GM18505 (cell line): Measurements from ENCODE around the gene MRPL55.

Experiments used
- ATAC-seq: cut with Tn5 transposase; IDR thresholded peaks from one replicate; pipeline ENCODE4 v1.9.1; 2021; ENCODE audit not compliant: unreplicated experiment
- POLR2A ChIP-seq: IDR thresholded peaks from 4 replicates; pipeline ENCODE4 v1.6.1; 2011; ENCODE audit warnings: borderline replicate concordance; ENCODE audit not compliant: insufficient read depth, insufficient read length; ENCODE audit errors: extremely low read depth

MRPL55 gene

DNA sequence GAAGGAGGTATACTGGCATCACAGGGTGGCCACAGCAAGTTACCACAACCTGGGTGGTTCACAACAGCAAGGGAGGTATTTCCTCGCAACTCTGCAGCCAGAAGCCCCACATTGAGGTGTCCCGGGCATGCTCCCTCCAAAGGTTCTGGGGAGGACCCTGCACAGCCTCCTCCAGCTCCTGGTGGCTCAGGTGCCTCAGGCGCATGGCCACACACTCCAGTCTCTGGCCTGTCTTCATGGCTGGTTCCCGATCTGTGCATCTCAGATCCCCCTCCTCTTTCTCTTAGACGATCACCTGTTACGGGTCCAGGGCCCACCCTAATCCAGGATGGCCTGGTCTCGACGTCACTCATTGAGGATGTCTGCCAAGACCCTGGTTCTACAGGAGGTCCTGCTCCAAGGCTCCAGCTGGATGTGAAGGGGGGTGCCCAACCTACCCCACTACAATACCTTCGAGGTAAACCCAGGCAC, 33.3 kb downstream of the MRPL55 start:
- no peak for TF ChIP-seq POLR2A
- no peak for ATAC-seq

DNA sequence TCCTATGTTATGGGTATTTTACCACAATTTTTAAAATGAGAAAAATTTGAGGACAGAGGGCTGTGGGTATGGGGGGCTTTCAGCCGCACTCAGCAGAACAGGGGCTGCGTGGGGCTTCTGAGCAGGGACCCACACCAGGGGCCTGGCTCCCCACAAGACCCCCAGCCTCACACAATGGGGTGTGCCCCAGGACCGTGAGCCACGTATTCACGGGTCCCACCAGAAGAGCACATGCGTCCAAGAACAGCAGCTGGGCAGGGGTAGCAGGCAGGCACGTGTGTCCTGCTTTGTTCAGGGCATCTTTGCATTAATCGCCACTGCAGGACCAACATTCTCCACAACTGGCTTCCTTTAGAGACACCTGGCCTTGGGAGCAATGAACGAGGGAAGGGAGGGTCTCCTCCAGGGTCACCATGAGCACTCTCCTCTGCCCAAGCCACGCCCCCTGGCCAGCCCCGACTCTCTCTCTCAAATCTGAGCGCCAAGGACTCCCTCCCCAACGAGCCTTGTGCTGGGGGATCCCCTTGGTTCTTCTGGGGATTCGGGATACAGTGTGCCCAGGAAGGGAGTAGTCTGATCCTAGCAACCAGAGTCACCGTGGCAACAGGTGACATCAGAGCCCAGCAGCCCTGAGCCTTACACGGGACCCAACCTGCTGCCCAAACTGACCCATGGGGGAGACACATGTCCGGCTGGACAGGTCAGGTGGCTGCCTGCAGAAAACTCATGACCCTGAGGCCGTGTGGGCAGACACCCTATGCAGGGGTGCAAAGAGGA, 34.0 kb downstream of the MRPL55 start:
- ATAC-seq: no peak
- TF ChIP-seq POLR2A: no peak

DNA sequence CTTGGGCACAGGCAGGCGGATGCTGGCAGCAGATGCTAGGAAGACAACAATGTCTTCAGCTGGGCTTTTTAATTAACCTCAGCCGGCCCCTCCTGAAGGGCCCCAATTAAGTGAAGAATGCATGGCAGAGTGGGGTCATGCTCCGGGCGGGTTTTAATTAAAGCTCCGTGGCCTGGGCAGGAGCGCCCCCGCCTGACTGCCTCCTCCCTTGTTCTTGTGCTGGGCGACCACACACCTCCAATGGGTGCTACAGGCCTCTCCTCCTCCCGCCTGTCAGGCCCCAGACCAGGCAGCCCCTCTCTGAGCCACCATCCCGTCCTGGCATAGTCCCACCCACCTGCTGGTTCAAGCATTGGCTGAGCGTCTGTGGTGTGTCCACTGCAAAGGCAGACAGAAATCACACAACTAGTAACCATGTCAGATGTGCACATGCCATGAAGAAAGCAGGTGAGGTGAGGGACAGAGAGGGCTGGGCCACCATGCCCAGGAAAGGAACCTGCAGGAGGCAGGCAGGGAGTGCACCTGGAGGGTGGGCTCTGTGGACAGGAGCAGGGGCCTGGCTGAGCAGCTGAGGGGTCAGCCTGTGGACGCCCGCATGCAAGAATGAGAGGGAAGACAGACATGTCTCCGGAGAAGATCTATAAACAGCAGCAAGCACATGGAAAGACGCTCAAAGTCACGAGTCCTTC, 35.1 kb downstream of the MRPL55 start:
- no peak for ATAC-seq
- TF ChIP-seq POLR2A: no peak

DNA sequence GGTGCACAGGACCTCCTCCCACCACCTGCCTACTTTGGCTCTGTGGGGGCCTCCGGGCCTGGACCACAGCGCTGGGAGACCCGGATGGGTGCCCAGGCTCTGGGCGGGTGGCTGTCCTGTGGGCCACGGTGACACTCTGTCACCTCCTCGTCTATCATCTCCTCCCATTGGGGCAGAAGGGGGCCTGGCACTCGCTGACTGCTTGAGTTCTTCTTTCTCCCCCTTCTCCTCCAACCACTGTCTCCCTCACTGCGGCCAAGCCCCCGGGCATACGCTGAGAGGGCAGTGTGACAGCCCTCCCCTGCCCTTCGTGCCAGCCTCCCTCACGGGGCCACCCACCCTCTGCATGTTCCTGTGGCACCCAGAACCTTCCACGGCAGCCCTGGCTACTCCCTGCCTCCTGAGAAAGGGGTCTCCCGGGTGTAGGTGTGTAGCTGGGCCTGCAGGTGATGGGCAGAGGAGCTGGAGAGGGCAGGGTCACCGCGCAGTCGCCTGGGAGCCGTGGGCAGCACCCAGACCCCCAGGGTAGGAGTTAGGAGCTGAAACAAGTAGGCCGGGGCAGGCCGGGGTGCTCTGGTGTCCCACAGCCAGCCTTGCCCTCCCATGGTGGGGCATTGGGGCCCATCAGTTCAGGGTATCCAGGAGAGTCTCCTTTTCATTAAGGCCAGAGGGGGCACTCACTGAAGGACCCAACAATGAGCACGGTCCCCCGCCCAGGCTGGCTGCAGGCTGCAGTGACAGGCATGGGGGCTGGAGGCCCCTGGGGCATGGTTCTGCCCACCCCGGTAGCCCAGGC, 35.8 kb downstream of the MRPL55 start:
- no peak for ATAC-seq
- TF ChIP-seq POLR2A: no peak

DNA sequence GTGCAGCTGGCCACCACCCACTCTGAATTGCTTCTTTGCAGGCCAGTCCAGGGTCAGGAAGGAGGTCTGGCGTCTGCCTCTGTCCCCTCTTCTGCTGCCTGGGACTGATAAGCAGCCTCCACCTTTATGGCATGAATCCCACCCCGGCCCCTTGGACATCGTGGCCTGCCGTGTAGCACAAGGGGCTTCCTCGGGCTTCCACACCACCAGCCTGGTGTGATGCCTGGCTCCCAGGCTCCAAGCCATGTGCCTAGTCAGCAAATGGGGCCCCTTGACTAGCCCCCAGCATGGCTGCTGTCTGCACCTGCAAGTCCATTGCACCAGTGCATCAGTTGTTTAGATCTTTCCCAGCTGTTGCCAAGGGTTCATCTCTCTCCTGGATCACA, 36.4 kb downstream of the MRPL55 start:
- ATAC-seq: no peak
- no peak for TF ChIP-seq POLR2A

DNA sequence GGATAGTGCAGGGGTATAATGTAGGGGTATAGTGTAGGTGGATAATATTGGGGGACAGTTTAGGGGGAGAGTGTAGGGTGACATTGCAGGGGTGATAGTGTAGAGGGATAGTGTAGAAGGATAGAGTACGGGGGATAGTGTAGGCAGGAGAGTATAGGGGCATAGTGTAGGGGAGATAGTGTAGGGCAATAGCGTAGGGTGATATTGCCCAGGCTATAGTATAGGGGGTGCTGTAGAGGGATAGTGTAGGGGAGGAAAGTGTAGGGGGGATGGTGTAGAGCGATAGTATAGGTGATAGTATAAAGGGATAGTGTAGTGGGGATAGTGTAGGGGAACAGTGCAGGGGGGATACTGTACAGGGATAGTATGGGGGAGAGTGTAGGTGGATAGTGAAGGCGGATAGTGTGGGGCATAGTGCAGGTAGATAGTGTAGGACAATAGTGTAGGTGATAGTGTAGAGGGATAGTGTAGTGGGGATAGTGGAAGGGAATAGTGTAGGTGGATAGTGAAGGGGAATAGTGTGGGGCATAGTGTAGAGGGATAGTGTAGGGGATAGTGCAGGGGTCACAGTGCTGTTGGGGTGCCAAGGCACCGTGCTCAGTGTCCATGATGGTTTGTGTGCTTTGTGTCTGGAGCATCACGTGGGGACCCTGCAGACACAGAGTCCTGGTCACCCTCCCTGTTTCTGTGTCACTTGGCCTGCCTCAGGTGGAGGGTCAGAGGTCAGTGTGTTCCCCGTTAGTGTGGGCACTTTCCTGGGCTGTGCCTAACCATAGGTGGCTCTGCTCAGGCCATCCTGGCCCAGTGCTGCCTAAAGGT, 37.1 kb downstream of the MRPL55 start:
- no peak for ATAC-seq
- TF ChIP-seq POLR2A: no peak

DNA sequence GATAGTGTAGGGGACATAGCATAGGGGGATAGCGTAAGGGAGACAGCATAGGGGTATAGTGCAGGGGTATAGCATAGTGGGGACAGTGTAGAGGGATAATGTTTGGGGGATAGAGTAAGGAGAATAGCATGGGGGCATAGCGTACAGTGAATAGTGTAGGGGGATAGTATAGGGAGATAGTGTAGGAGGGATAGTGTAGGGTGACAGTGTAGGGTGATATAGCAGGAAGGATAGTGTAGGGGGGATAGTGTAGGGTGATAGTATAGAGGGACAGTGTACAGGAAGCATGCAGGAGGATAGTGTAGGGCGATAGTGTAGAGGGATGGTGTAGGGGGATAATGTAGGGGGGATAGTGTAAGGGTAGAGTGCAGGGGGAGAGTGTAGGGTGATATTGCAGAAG, 38.2 kb downstream of the MRPL55 start:
- ATAC-seq: no peak
- TF ChIP-seq POLR2A: no peak

DNA sequence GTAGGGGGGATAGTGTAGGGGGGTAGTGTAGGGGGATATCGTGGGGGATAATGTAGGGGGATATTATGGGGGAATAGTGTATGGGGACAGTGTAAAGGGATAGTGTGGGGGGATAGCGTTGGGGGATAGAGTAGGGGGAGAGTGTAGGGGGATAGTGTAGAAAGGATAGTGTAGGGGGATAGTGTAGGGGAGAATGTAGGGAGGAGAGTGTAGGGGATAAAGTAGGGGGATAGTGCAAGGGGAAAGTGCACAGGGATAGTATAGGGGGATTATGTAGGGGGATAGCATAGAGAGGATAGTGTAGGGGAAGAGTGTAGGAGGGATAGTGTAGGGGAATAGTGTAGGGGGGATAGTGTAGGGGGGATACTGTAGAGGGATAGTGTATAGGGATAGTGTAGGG, 38.9 kb downstream of the MRPL55 start:
- ATAC-seq: no peak
- no peak for TF ChIP-seq POLR2A

DNA sequence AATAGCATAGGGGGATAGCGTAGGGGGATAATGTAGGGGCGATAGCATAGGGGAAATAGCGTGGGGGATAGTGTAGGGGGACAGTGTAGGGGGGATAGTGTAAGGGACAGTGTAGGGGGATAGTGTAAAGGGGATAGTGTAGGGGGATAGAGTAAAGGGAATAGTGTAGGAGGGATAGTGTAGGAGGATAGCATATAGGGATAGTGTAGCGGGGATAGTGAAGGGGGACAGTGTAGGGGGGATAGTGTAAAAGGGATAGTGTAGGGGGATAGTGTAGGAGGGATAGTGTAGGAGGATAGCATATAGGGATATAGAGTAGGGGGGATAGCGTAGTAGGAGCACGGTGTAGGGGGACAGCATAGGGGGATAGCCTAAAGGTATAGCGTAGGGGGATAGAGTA, 40.7 kb downstream of the MRPL55 start:
- ATAC-seq: no peak
- TF ChIP-seq POLR2A: no peak

DNA sequence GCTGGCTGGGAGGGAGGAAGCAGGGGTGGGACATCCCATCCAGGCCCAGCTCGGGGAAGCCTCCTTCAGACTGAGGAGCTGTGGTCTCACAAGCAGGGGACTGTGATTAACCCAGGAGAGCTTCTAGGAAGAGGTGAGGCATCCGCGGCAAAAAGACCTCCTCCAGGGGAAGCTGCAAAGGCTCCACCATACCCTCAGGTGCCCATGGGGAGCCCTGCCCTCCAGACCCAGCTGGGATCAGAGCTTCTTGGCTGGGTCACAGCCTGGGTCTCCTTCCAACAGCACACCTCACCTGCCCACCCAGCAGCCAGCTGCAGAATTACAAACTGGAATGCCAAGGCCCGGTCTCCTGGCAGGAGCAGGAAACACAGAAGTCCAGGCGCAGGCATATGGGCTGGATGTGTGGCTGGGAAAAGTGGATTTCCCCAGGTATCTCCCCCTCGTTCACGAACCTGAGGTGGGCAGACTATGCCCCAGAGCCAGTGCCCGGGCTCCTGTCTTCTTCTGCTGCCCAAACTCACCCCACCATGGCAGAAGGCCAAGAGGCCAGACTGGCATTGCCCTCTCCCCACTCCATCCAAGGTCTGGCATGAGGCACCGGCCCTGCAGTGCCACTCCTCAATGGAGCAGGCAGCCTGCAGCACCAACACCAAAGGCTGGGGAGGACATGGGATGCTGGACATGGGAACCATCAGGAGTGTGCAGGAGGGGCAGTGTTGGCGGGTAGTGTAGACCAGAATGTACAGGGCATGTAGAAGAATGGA, 42.0 kb downstream of the MRPL55 start:
- TF ChIP-seq POLR2A: no peak
- no peak for ATAC-seq

DNA sequence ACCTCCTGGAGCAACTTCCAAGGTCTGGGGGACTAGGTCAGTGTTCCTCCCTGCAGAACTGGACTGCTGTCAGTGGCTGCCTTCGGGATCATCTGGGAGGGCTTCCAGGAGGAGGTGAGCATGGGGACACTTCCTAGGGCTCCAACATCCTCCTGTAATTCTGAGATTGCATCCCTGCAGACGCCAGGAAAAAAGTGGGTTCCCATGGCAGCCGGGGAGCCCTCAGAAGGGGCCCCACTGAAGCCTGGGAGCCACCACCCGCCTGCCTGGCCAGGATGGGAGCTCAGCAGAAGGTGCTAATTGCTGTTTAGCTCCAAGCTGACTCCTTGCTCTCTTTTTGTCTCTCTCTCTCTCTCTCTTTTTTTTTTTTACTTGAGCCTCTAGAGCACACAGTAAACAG, 42.7 kb downstream of the MRPL55 start:
- no peak for ATAC-seq
- TF ChIP-seq POLR2A: no peak

DNA sequence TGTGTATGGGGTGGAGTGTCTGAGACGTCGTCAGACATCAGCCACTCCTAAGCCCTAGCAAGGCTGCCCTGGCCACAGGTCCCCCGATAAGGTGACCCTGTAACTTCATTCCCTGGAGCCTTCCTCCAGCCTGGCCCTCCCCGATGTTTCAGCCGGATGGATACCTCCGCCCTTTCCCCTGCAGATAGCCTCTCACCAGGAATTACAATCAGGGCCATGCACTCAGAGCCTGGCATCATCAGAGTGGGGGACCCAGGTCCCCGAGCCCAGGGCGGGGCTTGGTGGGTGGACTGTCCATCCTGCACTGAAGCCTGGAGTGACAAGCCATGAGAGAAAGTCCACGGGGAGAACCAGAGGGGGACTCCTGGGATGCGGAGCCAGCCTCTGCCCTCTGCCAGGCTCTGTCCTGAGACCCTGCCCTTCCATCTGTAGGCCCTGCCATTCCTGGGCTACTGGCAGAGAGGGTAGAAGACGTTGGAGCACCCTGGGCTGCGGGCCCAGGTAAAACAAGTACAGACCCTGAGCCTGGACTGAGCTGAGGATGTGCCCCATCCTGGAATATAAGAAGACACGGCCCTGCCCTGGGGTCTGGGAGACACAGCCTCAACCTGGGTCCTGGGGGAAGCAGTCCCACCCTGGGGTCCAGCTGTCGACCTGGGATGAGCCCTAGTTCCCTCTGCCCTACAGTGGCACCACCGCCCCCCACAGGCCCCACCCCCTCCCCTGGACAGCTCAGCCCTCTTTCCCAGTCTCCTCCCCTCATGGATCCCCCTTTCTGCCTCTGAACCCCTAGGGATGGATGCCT, 43.4 kb downstream of the MRPL55 start:
- no peak for TF ChIP-seq POLR2A
- ATAC-seq: no peak
